Measurements from ENCODE around the gene TAX1BP3. TPM values are rescaled to one million over a fixed set of nuclear protein-coding genes. Genes with fewer than 3 reads are reported as not detected.

TAX1BP3 gene
- total RNA-seq, 1 experiment from 2014 or later, result 121 TPM

DNA sequence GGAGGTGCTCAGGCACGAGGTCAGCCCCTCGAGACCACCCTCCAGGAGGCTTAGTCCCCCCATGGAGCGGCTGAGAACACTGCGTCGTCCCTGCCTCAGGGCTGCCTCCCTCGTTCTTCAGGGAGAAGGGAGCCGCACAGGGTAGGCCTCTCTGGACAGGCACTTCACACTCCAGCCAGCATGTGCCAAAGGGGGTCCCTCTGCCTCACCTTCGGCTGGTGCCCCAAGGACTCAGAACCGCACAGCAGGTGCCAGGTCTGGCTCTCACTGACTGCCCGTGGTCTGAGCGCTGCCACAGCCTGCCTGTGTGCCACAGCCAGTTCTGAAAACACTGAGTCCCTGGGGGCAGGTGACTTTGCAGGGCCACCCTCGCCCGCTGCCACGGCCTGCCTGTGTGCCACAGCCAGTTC lies 20.5 kb upstream of the TAX1BP3 start:
- no peak for DNase-seq (ENCODE audit: low spot score)

DNA sequence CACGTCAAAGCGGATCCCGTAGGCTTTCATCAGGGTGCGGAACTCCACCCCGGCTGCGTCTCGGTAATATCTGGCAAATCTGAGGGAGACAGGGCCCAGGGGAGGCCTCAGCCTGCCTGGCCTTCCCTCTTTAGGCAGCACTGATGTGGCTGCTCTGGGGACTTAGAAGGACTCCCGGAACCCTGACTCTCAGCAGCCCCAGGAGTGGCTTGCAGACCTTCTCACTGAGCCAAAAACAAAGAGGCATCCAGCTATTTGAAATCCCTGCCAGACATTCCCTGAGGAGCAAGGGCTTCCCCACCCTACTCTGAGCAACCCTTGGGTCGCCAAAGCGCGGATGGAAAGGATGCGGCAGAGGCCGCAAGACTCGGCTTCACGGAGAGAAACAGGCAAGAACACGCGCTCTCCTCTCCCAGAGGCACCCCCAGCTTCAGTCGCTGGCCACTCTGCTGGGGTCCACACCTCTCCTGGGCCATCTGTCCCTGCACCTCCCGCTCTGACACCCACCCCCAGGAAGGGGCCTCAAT lies 19.7 kb upstream of the TAX1BP3 start:
- DNase-seq (ENCODE audit: low spot score), result no peak

DNA sequence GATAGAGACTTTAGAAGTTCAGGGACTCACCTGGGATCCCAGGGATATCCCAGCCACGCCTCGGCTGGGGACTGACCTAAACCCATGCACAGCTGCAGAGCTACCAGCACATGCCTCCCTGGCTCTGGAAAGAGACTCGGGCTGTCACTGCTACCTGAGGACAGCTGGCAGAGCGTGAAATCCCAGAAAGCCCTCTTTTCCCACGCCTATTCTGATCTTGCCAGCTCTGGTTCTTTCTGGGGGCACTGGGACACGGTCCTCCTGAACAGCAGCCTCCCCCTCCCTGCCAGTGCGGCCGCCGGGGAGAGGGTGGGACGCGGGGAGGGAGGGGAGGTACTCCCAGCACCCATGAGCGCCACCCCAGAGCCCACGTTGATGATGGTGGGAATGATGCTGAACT lies 16.8 kb upstream of the TAX1BP3 start:
- DNase-seq (ENCODE audit: low spot score), result no peak

DNA sequence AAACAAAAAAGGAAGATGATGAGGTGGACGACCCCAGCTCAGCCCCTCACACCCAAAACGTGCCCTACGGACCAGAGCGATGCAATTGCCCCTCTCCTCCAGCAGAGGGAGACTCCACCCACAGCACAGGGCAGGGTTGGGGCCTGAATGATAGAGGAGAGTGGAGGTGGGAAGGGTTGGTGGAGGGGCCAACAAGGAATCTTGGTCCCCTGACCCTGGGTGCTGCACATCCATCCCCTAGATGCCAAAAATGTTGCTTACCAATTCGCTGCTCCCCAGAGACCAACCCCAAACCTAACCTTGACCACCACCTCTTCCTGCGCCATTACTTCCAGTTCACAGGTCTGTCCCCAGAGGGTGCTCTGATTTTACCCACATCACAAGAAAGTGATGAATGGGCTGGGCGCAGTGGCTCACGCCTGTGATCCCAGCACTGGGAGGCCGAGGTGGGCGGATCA lies 14.7 kb upstream of the TAX1BP3 start:
- DNase-seq (ENCODE audit: low spot score), result peak; percentile 36

DNA sequence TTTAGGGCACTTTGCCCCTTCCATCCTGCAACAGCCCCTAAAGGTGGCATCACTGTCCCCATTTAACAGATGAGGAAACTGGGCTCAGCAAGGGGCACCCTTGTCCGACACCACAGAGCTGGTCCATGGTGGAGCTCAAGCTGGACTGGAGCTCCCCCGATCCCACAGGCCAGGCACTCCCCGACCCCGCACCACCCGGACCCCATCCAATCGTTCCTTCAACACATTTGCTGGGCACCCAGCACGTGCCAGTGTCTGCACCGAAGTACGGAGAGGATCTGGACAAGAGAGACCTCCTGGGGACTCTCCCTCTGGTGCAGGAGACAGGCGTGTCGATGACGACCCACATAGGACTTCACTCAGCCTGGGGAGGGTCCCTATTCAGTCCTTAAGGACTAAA lies 13.7 kb upstream of the TAX1BP3 start:
- no peak for DNase-seq (ENCODE audit: low spot score)

DNA sequence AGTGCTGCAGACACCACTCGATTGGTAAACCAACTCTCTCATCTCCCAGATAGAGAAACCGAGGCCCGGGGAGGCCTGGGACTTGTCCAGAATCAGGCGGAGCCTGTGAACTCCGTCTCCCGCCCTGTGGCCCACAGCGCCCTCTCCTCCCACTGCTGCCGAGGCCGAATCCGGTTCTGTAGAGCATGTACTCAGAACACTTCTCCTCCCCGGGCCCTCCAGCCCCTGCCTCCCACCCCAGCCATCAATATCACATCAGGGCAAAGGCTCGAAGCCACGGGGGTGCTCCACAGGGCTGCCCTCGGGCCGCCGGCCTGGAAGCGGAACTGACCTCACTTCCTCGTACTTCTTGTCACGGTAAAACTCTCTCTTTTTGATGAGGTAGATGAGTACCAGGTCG lies 13.2 kb upstream of the TAX1BP3 start:
- no peak for DNase-seq (ENCODE audit: low spot score)

DNA sequence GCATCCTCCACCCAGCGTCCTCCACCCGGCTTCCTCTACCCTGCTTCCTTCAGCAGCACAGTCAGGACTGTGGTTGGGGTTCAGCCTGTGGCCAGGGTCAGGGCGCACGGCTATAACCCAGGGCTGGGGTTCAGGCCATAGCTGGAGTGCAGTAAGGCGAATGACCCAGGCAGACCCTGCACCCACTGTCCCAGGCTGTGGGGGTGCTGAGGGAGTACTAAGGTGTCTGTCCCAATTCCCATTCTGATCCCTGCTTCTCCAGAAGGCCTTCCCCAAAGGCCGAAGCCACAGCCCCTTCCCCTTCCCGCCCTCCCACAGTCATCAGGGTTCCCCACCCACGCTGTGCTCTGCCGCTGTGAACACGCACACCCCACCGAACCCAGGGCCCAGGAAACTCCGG lies 12.7 kb upstream of the TAX1BP3 start:
- no peak for DNase-seq (ENCODE audit: low spot score)

DNA sequence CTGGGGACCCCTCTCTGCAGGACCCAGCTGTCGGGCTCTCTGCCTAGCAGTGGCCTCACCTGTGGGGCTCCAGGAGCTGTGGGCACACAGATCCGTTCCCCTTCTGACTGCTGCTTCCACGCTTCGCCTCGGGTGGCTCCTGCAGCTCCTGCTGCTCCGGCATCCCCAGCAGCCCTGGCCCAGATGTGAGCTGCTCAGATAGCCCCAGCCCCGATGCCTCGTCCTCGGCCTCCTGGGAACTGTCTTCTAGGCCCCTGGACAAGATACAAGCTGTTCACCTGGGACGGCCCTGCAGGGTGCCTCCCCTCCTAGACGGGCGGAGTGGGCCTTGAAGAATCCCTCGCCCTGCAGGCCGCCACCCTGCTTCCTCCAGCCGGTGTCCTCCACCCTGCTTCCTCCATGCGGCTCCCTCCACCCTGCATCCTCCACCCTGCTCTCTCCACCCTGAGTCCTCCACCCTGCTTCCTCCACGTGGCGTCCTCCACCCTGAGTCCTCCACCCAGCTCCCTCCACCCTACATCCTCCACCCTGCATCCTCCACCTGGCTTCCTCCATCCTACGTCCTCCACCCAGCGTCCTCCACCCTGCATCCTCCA lies 11.3 kb upstream of the TAX1BP3 start:
- DNase-seq (ENCODE audit: low spot score), result no peak

DNA sequence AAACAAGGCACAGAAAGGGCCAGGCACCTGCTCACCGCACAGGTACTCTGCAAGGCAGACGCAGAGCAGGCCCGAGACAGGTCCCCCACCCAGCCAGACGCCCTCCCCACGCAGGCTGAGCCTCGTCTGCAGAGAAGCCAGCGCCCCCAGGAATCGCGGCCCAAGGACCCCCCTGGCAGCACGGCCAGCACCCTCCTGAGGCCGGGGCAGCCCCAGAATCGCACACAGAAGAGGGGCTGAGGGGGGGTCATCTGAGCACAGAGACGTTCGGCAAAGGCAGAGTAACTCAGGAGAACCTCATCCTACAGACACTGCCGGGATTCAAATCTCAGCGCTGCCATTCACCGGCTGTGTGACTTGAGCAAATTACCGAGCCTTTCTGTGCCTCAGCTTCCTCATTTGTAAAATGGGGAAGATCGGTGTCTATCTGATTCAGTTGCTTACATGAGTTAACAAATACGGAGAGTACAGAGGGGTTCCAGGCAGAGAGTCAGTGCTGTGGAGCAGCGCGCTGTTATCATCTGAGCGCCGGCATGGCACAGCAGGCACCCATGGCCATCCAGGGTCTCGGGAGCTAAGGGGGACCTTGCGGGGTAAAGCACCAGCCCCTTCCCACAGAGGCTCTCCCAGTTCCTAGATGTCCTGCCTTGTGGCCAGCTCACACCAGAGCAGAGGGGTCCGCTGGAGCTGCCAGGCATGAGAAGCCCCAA lies 10.6 kb upstream of the TAX1BP3 start:
- DNase-seq (ENCODE audit: low spot score), result no peak

DNA sequence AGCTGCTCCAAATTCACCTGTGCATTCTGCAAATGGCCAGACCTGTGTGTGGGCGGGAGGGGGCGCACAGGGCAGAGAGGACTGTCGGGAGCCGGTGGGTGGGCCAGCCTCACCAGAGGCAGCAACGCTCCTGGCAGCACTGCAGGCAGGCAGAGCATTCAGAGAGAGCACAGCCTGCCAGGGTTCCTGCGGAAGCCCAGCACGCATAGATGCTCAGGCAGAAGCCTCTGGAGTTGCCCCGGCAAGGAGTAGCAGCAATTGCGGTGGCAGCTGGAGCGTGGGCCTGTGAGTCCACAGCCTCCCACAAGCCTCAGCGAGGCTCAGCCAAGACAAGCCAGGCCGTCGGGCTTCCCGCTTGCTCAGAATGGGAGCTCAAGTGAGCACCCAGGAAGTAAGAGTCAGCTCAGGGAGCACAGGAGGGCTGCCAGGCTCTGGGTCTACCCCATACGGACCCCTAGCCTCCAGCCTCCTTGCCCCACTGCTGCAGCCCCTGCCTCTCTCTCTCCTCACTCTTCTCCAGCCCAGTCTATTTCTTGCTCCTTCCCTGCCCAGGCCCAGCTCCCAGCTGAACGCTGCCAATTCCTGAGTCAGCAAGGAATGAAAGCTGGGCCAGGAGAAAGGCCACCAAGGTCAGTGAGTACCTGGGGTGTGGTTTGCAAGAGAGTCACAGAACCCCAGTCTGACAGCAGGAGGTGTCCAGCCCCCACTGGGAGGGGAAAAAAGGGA lies 9.9 kb upstream of the TAX1BP3 start:
- DNase-seq (ENCODE audit: low spot score), result no peak

DNA sequence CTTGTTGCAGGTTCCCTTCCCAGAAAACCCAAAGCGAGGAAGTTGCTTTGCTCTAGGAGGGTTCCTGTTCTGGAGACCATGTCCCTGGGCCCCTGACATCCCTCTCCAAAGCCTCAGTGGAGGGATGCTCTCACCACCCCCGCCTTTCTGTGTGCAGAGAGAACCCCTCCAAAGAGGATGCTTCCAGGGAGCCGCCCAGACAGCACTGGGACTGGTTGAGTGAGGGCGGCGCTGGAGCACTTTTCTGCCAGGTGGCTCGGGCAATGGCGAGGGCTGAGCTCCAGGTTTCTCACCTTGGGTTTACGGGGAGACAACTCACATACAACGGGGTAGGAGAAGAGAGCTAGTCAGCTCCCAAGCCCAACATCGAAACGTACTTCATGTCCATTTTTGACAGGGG lies 7.5 kb upstream of the TAX1BP3 start:
- no peak for DNase-seq (ENCODE audit: low spot score)

DNA sequence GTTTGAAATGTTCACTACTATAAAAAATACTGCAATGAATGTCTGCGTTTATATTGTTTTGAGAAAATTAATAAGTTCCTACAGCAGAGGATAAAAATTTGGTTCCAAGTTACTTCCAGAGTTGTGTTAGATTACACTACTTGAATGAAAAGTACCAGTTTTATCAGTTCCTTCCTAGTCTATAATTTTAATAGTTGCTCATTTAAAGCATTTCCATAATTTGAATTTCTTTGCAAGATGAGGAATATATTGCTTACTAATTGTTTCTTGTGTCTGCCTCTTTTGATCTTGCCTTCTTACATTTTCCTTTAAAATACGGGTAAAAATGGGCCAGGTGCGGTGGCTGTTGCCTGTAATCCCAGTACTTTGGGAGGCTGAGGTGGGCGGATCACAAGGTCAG lies 4.2 kb upstream of the TAX1BP3 start:
- no peak for DNase-seq (ENCODE audit: low spot score)

DNA sequence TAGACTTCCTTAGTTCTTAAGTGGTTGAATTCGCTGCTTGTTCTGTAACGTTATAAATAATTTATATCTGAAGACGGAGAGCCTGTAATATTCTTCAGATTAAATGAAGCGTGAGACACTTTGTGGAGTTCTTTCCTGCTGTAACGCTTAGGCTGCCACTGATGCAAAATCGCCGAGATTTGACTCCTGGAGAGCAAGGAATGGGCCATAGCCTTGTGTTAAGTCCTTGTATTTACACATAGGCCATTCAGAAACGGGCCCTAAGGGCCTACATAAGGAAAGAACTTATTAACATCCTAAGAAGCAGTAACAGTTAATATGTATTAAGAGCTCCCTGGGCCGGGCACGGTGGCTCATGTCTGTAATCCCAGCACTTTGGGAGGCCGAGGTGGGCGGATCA lies 1.2 kb upstream of the TAX1BP3 start:
- DNase-seq (ENCODE audit: low spot score), result no peak

DNA sequence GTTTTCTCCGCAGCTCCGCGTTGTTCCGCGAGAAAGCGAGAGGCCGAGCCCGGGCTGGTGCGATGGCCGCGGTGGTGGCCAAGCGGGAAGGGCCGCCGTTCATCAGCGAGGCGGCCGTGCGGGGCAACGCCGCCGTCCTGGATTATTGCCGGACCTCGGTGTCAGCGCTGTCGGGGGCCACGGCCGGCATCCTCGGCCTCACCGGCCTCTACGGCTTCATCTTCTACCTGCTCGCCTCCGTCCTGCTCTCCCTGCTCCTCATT lies 638 bp upstream of the TAX1BP3 start:
- DNase-seq (ENCODE audit: low spot score), result no peak

DNA sequence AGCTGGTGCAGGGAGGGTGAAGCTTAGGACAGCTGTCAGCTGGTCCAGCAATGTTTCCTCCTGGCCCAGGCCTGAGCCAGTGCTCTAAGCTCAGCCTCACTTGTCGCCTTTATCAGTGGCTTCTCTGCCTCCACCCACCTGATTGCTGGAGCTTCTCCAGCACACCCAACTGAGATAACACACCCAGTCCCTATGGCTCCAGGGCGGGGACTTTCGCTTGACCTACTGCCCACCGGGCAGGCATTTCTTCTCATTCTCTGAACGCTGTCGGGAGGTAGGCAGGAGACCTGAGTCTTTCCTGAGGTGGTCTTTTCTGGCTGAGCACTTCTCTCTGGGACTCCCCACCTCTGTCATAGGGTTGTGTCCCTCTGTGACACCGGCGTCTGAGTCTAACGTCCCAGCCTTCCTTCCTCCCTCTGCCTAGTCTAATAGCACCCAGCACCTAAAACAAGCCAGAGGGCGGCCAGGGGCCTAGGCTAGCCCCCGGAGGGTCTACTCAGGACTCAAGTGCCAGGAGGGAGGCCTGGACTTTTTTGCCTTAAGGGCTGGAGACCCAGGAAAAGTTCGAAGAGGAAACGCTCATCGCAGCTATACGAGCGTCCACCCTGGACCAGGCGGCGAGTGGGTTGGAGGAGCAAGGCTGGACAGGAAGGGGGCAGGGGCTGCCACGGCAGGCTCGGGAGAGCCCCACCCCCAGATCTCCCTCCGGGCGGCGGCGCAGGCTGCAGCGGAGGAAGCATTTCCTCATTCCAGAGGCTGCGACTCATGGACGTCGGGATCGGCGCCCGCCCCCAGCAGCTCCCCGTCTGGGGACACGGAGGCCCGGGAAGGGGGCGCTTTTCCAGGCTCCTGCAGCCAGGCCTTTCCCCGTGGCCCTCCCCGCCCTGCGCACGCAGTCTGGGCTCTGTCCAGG lies 756 bp downstream of the TAX1BP3 start:
- peak; percentile 66 for DNase-seq (ENCODE audit: low spot score)

DNA sequence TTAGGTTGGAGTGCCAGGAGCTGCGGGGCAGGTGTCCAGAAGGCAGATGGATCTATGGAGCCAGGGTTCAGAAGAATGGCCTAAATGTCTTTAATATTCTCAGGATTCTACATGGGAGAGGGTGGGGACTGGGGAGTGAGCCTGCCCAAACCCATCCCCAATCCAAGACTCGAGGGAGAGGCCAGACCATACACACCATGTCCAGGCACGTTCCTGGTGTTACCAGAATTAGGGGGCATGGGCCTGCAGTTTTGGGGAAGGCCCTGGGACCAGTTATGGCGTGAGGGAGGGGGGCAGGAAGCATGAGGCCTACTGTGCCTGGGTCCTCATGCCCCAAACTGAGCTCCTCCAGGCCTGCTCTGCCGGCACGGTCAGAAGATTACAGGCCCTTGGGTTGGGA lies 1.9 kb downstream of the TAX1BP3 start:
- no peak for DNase-seq (ENCODE audit: low spot score)

DNA sequence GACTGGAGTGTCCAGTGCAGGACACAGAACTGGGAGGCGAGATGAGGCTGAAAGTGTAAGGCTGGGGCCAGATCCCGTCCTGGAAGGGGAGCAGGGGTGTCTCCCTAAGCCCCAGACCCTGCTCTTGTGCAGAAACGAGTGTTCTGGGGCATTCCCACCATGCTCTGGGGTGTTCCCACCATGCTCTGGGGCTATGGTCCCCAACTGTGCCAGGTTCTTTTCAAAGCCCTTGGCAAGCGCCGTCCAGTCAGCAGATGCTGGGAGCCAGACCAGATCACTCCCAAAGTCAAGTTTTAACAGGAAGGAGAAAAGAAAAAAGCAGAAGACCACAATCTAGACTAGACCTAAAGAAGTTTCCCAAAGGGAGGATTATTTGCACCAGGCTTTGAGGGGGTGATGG lies 2.5 kb downstream of the TAX1BP3 start:
- no peak for DNase-seq (ENCODE audit: low spot score)

DNA sequence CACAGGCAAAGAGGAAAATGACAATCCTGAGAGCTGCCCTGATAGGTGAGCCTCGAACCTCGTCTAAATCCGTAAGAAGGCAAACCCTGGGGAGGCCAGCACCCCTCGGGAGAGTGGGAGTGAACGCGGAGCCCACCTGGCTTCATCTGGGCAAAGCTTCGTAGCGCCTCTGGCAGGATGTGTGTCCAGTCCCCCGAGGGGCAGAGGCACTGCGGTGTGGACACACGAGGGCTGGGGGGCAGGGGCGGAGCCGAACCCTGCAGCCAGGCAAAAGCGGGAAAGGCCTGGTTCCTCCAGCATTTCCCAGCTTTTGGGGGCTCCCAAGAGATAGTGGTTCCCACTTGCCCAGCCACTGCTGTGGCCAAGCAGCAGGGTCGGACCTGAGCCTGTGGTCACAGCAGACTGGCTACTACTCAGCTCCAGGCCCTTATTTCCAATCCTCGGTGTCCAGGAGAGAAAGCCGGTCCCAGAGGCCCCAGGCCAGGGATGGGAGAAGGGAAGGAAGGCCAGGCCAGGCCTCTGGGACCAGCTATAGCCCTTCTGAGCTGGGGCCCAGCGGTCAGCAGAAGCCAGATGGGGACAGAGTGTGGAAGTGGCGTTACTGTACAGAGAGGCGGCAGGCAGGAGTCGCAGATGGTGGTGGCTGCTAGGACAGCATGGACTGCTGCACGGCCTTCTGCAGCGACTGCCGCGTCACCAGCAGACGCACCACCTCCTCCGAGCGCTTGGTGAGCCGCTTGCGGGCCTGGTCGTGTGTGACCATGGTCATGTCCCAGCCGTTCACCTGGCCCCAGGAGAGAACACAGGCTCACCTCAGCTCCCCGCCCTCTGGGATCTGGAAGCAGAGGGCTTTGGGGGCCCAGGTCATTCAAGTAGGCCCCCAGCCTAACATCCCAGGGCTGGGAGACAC lies 5.0 kb downstream of the TAX1BP3 start:
- no peak for DNase-seq (ENCODE audit: low spot score)

DNA sequence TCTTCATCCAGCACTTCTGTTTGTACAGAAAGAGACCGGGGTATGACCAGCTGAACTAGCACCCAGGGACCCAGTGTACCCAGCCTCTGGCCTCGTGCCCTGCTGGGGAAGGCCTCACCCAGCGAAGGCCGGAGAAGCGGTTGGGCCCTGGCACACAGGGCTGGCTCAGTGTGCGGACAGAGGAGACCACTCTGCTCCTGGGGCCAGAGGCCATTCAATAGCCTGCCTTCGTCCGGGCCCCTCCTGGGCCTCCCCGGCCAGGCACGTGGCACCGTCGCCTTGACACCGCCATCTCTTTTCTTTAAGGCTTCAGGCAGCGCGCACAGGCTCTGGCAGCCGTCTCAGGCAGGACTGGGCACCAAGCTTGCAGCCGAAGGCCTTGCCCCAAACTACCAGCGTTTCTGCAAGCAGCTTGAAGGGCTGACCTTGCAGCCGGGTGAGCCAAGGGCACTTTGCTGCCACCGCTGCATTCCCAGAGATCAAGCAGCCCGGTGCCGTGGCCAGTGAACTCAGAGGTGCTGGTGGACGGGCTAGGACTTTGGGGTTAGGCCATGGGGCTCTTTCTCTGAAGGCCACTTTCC lies 8.0 kb downstream of the TAX1BP3 start:
- DNase-seq (ENCODE audit: low spot score), result no peak

DNA sequence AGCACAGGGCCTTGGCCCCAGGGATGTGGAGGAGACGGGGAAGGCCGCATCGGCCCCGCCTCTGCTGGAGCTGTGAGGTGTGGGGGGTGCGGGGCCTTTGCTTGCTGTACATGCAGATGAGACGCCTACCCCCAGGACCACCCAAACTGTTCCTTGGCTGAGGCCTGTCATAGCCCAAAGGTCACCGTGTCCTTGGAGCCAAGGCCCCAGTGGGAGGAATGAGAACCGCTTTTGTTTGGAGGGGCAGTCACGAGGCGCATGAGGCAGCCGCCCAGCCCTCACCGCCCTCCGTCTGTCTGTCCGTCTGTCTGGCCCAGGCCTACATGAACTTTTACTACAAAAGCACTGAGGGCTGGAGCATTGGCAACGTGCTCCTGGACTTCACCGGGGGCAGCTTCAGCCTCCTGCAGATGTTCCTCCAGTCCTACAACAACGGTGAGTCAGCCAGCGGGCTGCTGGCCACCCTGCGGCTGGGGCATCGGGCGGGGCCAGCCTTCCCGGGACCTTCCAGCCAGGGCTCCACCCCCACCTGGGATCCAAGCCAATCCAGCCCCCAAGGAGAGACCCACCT lies 8.8 kb downstream of the TAX1BP3 start:
- peak; percentile 24 for DNase-seq (ENCODE audit: low spot score)
